Breast epithelium (tissue), 3 donors: ENCODE results near the gene MYCN.

Experiments used
- CTCF ChIP-seq, 3 donors: fragments of 450-650 bp; IDR thresholded peaks; one replicate each; pipeline ENCODE4 v1.5.1; 2016 to 2017; ENCODE audit warnings: antibody characterized with exemption in 3 of 3, mild to moderate bottlenecking in 3 of 3, moderate library complexity in 3 of 3
- POLR2A ChIP-seq: fragments of 450-650 bp; IDR thresholded peaks from one replicate; pipeline ENCODE4 v1.6.1; 2016; ENCODE audit warnings: antibody characterized with exemption, mild to moderate bottlenecking, moderate library complexity
- POLR2AphosphoS5 ChIP-seq, 3 donors: sonication (generic); formaldehyde crosslinking; IDR thresholded peaks; one replicate each; pipeline ENCODE4 v1.6.1; 2017; ENCODE audit warnings: antibody characterized with exemption in 3 of 3

GRCh38 chr2:15936277-15937104 is 3.9 kb upstream of the MYCN start:
- TF ChIP-seq CTCF (IDR thresholded peaks at IDR 0.05) = no peak
- no peak for TF ChIP-seq POLR2AphosphoS5 (IDR thresholded peaks at IDR 0.05)
- no peak for TF ChIP-seq POLR2A
